Panc1 (cell line): ENCODE measurements around the gene PHRF1.
A peak's percentile ranks its signal among the peaks of the same experiment; 100 is the strongest.

Experiments
- POLR2AphosphoS5 ChIP-seq: IDR thresholded peaks from 2 replicates; pipeline ENCODE4 v1.6.1; 2012; ENCODE audit warnings: mild to moderate bottlenecking, low read depth, low read length, moderate library complexity
- REST ChIP-seq, 2 experiments: IDR thresholded peaks; 2 replicates each; pipeline ENCODE4 v1.6.1; 2011 to 2012; ENCODE audit warnings: low read depth in 2 of 2, control low read depth in 1 of 2, low read length in 1 of 2, mild to moderate bottlenecking in 1 of 2, moderate library complexity in 1 of 2; ENCODE audit not compliant: insufficient read depth in 1 of 2
- TF ChIP-seq, protein P1 (sequence below): fragments of 450-650 bp; IDR thresholded peaks from 2 replicates; pipeline ENCODE4 v1.5.1; 2017; ENCODE audit warnings: mild to moderate bottlenecking

DNA sequence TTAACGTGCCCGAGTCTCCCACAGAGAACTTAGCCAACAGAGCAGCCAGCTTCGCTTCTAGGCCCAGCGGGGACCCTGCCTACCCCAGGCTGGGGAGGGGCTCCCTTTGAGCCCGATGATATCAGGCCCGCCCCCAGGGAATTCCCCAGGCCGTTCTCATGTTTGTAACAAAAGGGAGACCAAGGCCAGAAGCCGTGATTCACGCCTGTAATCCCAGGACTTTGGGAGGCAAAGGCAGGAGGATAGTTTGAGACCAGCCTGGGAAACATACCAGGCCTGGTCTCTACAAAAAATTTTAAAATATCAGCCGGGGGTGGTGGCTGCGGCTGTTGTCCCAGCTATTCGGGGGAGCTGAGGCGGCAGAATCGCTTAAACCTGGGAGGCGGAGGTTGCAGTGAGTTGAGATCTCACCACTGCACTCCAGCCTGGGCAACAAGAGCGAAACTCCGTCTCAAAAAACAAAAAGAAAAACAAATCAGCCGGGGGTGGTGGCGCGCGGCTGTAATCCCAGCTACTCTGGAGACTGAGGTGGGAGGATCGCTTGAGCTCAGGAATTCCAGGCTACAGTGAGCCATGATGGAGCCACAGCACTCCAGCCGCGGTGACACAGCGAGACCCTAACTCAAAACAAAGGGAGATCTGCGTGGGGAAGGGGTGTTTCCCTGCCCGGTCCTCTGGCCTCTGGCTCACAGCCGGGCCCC lies 62.5 kb downstream of the PHRF1 start:
- TF ChIP-seq, protein P1, sequence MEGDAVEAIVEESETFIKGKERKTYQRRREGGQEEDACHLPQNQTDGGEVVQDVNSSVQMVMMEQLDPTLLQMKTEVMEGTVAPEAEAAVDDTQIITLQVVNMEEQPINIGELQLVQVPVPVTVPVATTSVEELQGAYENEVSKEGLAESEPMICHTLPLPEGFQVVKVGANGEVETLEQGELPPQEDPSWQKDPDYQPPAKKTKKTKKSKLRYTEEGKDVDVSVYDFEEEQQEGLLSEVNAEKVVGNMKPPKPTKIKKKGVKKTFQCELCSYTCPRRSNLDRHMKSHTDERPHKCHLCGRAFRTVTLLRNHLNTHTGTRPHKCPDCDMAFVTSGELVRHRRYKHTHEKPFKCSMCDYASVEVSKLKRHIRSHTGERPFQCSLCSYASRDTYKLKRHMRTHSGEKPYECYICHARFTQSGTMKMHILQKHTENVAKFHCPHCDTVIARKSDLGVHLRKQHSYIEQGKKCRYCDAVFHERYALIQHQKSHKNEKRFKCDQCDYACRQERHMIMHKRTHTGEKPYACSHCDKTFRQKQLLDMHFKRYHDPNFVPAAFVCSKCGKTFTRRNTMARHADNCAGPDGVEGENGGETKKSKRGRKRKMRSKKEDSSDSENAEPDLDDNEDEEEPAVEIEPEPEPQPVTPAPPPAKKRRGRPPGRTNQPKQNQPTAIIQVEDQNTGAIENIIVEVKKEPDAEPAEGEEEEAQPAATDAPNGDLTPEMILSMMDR = no peak
- TF ChIP-seq POLR2AphosphoS5 = 0 out of 2 replicates have a peak, but pooled peaks have one; percentile 36
- TF ChIP-seq REST (IDR thresholded peaks at IDR 0.05; ENCODE audit: insufficient read depth in 1 of 2, low read depth in 2 of 2, low read length in 1 of 2) = no peak
